Astrocyte (in vitro differentiated cells and primary cell): ENCODE measurements around the gene TSSK6.

Experiments used
- EZH2 ChIP-seq: IDR thresholded peaks from 2 replicates; pipeline ENCODE4 v1.6.1; 2012; ENCODE audit warnings: mild to moderate bottlenecking, low read length, inconsistent platforms; ENCODE audit not compliant: insufficient read depth
- TF ChIP-seq, protein P1 (sequence below): IDR thresholded peaks from 2 replicates; pipeline ENCODE4 v1.5.1; 2011; ENCODE audit warnings: low read depth, mild to moderate bottlenecking, inconsistent platforms, low read length, moderate library complexity; ENCODE audit not compliant: insufficient read depth

DNA sequence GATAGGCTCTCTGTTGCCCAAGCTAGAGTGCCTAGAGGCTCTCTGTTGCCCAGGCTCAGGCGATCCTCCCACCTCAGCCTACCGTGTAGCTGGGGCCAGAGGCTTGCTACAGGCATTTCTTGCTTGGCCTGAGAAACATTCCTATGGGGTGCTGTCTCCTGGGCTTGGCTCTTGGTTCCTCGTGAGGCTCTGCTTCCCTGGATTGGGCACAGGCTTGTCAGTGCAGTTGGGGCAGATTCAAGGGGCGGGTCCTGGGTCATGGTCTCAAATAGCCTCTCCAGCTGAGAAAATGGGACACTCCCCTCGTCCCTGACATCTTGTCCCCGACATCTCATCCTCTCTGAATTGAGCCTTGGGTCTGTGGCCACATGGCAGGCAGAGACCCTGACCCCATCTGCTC lies 4.9 kb downstream of the TSSK6 start:
- TF ChIP-seq, protein P1, sequence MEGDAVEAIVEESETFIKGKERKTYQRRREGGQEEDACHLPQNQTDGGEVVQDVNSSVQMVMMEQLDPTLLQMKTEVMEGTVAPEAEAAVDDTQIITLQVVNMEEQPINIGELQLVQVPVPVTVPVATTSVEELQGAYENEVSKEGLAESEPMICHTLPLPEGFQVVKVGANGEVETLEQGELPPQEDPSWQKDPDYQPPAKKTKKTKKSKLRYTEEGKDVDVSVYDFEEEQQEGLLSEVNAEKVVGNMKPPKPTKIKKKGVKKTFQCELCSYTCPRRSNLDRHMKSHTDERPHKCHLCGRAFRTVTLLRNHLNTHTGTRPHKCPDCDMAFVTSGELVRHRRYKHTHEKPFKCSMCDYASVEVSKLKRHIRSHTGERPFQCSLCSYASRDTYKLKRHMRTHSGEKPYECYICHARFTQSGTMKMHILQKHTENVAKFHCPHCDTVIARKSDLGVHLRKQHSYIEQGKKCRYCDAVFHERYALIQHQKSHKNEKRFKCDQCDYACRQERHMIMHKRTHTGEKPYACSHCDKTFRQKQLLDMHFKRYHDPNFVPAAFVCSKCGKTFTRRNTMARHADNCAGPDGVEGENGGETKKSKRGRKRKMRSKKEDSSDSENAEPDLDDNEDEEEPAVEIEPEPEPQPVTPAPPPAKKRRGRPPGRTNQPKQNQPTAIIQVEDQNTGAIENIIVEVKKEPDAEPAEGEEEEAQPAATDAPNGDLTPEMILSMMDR = no peak
- TF ChIP-seq EZH2 = no peak
